Prostate gland (tissue), 2 donors: ENCODE measurements around the gene ABCC8.

Source experiments
- CTCF ChIP-seq, 4 experiments: fragments of 200-600 bp in 2 of 4; fragments of 450-650 bp in 2 of 4; sonication (generic) in 2 of 4; IDR thresholded peaks; 1 replicate in 3 of 4; 2 replicates in 1 of 4; pipeline ENCODE4 v1.5.1; 2016 to 2019; ENCODE audit warnings: antibody characterized with exemption in 4 of 4, mild to moderate bottlenecking in 2 of 4, moderate library complexity in 2 of 4
- POLR2A ChIP-seq: fragments of 450-650 bp; IDR thresholded peaks from one replicate; pipeline ENCODE4 v1.6.1; 2016; ENCODE audit warnings: antibody characterized with exemption, mild to moderate bottlenecking
- POLR2AphosphoS5 ChIP-seq: sonication (generic); formaldehyde crosslinking; IDR thresholded peaks from one replicate; pipeline ENCODE4 v1.6.1; 2017; ENCODE audit warnings: antibody characterized with exemption

DNA sequence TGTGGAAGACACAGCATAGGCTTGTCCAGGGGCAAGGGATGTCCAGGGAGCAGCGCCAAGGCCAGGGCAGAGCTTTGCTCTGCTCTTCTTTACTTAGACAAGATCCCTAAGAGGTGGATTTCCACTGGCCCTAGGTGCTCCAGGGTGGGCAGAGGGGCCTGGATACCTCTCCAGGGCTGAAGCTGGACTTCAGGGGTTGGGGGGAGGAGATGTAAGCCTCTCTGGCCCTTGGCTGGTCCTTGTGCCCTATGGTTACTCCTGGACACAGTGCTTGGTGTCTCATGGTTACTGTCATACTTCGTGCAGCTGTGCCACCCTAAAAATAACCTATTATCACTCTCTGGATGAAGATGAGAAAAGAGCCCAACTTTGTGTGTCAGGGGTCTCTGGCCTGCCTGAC is 75.3 kb downstream of the ABCC8 start:
- TF ChIP-seq POLR2AphosphoS5, result no peak
- TF ChIP-seq POLR2A, result no peak
- TF ChIP-seq CTCF (IDR thresholded peaks at IDR 0.05), result no peak
